Gastroesophageal sphincter (tissue), 2 donors: ENCODE results near the gene KCNN4.

Source experiments
- EP300 ChIP-seq: sonication (generic); formaldehyde crosslinking; IDR thresholded peaks from one replicate; pipeline ENCODE4 v1.6.1; 2017; ENCODE audit warnings: antibody characterized with exemption, mild to moderate bottlenecking
- POLR2A ChIP-seq, 2 donors: fragments of 450-650 bp; IDR thresholded peaks; one replicate each; pipeline ENCODE4 v1.6.1; 2017; ENCODE audit warnings: antibody characterized with exemption in 2 of 2, mild to moderate bottlenecking in 2 of 2, moderate library complexity in 1 of 2
- POLR2AphosphoS5 ChIP-seq: sonication (generic); formaldehyde crosslinking; IDR thresholded peaks from one replicate; pipeline ENCODE4 v1.6.1; 2017; ENCODE audit warnings: antibody characterized with exemption

DNA sequence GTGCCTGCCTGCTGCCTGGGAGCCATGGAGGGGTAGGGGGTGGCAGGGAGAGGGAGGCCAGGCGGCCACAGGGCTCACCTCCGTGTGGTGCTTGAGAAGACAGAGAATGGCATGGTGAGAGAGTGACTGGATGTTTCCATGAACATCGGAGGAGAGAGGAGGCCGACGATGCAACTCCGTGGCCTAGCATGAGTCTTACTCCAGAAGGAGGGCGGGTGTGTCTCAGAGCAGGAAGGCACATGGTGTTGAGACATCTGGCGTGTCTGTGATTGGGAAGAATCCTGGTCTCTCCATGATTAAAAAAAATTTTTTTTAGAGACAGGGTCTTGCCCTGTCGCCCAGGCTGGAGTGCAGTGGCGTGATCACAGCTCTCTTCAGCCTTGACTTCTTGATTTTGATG lies 59.8 kb downstream of the KCNN4 start:
- TF ChIP-seq EP300 (no peak), POLR2AphosphoS5 (no peak), POLR2A (IDR thresholded peaks at IDR 0.05) (no peak)
